ENCODE data around the gene TH. TPM values are rescaled to one million over a fixed set of nuclear protein-coding genes. Genes with fewer than 3 reads are reported as not detected.

The TH gene
- polyA plus RNA-seq, 1 donor from 2014 or later, result 3.6 TPM

DNA sequence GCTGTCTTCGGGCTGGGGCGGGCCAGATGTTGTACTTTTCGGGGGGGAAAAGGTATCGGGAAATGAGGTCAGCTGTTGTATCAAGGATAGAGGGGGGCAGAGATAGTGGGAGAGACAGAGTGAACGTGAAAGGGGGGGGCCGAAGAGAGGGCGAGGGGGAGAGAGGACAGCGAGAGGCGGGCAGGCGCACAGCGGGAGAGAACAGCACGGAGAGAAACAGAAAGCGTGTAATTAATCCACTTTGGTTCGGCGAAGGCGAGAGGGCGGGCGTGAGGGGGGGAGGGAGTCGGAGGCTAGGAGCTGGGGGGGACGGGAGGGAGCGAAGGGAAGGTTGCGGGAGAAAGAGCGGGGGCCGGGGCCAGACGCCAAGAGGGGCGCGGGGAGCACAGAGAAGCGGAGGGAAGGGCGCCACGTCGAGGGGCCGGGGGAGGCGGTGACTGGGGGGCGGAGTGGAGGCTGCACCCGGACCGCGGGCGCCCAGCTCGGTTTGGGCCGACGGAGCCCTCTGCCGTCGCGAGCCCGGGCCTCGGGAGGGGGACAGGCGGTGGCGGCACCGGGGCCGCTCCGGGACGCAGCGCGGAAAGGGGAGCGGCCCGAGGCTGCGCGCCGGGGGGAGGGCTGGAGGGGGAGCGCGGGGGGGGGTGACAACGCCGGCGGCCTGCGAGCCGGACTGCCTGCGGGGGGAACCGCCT is 33.0 kb downstream of the TH start:
- H4K20me1 ChIP-seq (ENCODE audit: insufficient read depth), result no peaks in the 10 kb centered on the region
- H3K4me3 ChIP-seq (ENCODE audit: low read length), result no peak overlapping the region
- H3K9ac ChIP-seq (ENCODE audit: low read length), result no peak overlapping the region

DNA sequence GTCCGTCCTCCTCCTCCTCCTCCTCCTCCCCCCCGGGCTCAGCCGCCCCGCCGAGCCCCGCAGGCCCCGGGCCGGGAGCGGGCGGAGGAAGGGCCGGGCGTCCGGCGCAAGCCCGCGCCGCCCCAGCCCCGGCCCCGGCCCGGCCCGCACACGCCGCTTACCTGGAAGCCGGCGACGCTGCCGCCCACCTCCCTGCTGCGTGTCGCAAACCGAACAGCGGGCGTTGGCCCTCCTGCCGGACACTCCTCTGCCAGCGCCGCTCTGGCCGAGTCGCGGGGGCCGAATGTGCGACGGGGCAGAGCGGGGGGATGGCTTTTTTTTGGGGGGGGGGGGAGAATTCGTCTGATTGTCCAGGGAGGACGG is 33.6 kb downstream of the TH start:
- Histone ChIP-seq H3K9ac (ENCODE audit: low read length) (no peak overlapping the region), H3K4me3 (ENCODE audit: low read length) (peak overlapping the region; percentile 28), H4K20me1 (ENCODE audit: insufficient read depth) (no peaks in the 10 kb centered on the region), H3K27ac (ENCODE audit: low read length) (no peak overlapping the region), H3K36me3 (ENCODE audit: insufficient read depth, low read length) (no peaks in the 10 kb centered on the region), H2AFZ (ENCODE audit: low read depth, low read length) (no peak overlapping the region), H3K27me3 (ENCODE audit: insufficient read depth, low read depth, low read length) (peaks cover 57% of the 10 kb centered on the region), H3K79me2 (replicated peaks; ENCODE audit: insufficient read depth, low read length) (no peaks in the 10 kb centered on the region), H3K9me2 (ENCODE audit: insufficient read depth, low read length) (no peaks in the 10 kb centered on the region), H3F3A (ENCODE audit: insufficient read depth, low read length, poor library complexity, severe bottlenecking) (no peaks in the 10 kb centered on the region), H3K9me3 (ENCODE audit: low read length) (no peaks in the 10 kb centered on the region), H3K4me2 (ENCODE audit: low read length) (no peak overlapping the region)
- TF ChIP-seq, protein P1, sequence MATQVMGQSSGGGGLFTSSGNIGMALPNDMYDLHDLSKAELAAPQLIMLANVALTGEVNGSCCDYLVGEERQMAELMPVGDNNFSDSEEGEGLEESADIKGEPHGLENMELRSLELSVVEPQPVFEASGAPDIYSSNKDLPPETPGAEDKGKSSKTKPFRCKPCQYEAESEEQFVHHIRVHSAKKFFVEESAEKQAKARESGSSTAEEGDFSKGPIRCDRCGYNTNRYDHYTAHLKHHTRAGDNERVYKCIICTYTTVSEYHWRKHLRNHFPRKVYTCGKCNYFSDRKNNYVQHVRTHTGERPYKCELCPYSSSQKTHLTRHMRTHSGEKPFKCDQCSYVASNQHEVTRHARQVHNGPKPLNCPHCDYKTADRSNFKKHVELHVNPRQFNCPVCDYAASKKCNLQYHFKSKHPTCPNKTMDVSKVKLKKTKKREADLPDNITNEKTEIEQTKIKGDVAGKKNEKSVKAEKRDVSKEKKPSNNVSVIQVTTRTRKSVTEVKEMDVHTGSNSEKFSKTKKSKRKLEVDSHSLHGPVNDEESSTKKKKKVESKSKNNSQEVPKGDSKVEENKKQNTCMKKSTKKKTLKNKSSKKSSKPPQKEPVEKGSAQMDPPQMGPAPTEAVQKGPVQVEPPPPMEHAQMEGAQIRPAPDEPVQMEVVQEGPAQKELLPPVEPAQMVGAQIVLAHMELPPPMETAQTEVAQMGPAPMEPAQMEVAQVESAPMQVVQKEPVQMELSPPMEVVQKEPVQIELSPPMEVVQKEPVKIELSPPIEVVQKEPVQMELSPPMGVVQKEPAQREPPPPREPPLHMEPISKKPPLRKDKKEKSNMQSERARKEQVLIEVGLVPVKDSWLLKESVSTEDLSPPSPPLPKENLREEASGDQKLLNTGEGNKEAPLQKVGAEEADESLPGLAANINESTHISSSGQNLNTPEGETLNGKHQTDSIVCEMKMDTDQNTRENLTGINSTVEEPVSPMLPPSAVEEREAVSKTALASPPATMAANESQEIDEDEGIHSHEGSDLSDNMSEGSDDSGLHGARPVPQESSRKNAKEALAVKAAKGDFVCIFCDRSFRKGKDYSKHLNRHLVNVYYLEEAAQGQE (IDR thresholded peaks at IDR 0.05; ENCODE audit: borderline replicate concordance), result no peak
- no peak for TF ChIP-seq TAF1 (IDR thresholded peaks at IDR 0.05; ENCODE audit: low read depth)
- TF ChIP-seq EZH2 (IDR thresholded peaks at IDR 0.05; ENCODE audit: borderline replicate concordance, insufficient read depth, low read length, poor library complexity, severe bottlenecking), result no peak
- TF ChIP-seq MXI1 (conservative IDR thresholded peaks at IDR 0.05; ENCODE audit: poor library complexity, severe bottlenecking), result no peak
- TF ChIP-seq, protein P2, sequence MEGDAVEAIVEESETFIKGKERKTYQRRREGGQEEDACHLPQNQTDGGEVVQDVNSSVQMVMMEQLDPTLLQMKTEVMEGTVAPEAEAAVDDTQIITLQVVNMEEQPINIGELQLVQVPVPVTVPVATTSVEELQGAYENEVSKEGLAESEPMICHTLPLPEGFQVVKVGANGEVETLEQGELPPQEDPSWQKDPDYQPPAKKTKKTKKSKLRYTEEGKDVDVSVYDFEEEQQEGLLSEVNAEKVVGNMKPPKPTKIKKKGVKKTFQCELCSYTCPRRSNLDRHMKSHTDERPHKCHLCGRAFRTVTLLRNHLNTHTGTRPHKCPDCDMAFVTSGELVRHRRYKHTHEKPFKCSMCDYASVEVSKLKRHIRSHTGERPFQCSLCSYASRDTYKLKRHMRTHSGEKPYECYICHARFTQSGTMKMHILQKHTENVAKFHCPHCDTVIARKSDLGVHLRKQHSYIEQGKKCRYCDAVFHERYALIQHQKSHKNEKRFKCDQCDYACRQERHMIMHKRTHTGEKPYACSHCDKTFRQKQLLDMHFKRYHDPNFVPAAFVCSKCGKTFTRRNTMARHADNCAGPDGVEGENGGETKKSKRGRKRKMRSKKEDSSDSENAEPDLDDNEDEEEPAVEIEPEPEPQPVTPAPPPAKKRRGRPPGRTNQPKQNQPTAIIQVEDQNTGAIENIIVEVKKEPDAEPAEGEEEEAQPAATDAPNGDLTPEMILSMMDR (IDR thresholded peaks at IDR 0.05; ENCODE audit: poor library complexity, severe bottlenecking), result no peak
- no peak for TF ChIP-seq EP300 (conservative IDR thresholded peaks at IDR 0.05; ENCODE audit: poor library complexity, severe bottlenecking)
- TF ChIP-seq SMC3 (conservative IDR thresholded peaks at IDR 0.05; ENCODE audit: poor library complexity), result no peak
- TF ChIP-seq POLR2AphosphoS5 (IDR thresholded peaks at IDR 0.05), result no peak
- TF ChIP-seq RAD21 (conservative IDR thresholded peaks at IDR 0.05), result no peak

More for the DNA sequence above, 33.0 kb downstream of the TH start:
- Histone ChIP-seq H3K36me3 (ENCODE audit: insufficient read depth, low read length) (no peaks in the 10 kb centered on the region), H2AFZ (ENCODE audit: low read depth, low read length) (no peak overlapping the region), H3K27me3 (ENCODE audit: insufficient read depth, low read depth, low read length) (peaks cover 62% of the 10 kb centered on the region), H3K27ac (ENCODE audit: low read length) (no peak overlapping the region), H3K9me3 (ENCODE audit: low read length) (no peaks in the 10 kb centered on the region), H3F3A (ENCODE audit: insufficient read depth, low read length, poor library complexity, severe bottlenecking) (no peaks in the 10 kb centered on the region), H3K4me2 (ENCODE audit: low read length) (no peak overlapping the region), H3K9me2 (ENCODE audit: insufficient read depth, low read length) (no peaks in the 10 kb centered on the region), H3K79me2 (replicated peaks; ENCODE audit: insufficient read depth, low read length) (no peaks in the 10 kb centered on the region)
- no peak for TF ChIP-seq TAF1 (IDR thresholded peaks at IDR 0.05; ENCODE audit: low read depth)
- TF ChIP-seq, protein P1 (IDR thresholded peaks at IDR 0.05; ENCODE audit: borderline replicate concordance), result no peak
- no peak for TF ChIP-seq POLR2AphosphoS5 (IDR thresholded peaks at IDR 0.05)
- TF ChIP-seq RAD21 (conservative IDR thresholded peaks at IDR 0.05), result no peak
- no peak for TF ChIP-seq SMC3 (conservative IDR thresholded peaks at IDR 0.05; ENCODE audit: poor library complexity)
- TF ChIP-seq EP300 (conservative IDR thresholded peaks at IDR 0.05; ENCODE audit: poor library complexity, severe bottlenecking), result no peak
- TF ChIP-seq EZH2 (IDR thresholded peaks at IDR 0.05; ENCODE audit: borderline replicate concordance, insufficient read depth, low read length, poor library complexity, severe bottlenecking), result peak; percentile 95
